OCI-LY1 (cell line): ENCODE data around the gene WDR59.

Experiments used
- H2AFZ ChIP-seq: fragments of 200-600 bp; sonication (generic), shearing (Covaris generic); 2 replicates; pipeline ENCODE4 v1.6.0; 2014; ENCODE audit warnings: antibody characterized with exemption, mild to moderate bottlenecking, low read length
- H3F3A ChIP-seq: fragments of 200-600 bp; sonication (generic), shearing (Covaris generic); 2 replicates; pipeline ENCODE4 v1.6.0; 2014; ENCODE audit warnings: mild to moderate bottlenecking, antibody characterized with exemption, low read length, moderate library complexity; ENCODE audit not compliant: insufficient read depth
- H3K27ac ChIP-seq: fragments of 200-600 bp; sonication (generic); 2 replicates; pipeline ENCODE4 v1.5.1; 2014; ENCODE audit warnings: low read length, mixed run types, mild to moderate bottlenecking, low read depth; ENCODE audit not compliant: poor library complexity, severe bottlenecking
- H3K27me3 ChIP-seq: fragments of 200-600 bp; sonication (generic); 2 replicates; pipeline ENCODE4 v1.6.0; 2014; ENCODE audit warnings: antibody characterized with exemption, mild to moderate bottlenecking, low read length, moderate library complexity; ENCODE audit not compliant: insufficient read depth
- H3K36me3 ChIP-seq: fragments of 200-600 bp; sonication (generic); 2 replicates; pipeline ENCODE4 v1.6.1; 2014; ENCODE audit warnings: mild to moderate bottlenecking, antibody characterized with exemption, low read length, moderate library complexity, mixed read lengths; ENCODE audit not compliant: insufficient read depth
- H3K4me1 ChIP-seq: fragments of 200-600 bp; sonication (generic); 2 replicates; pipeline ENCODE4 v1.5.1; 2014; ENCODE audit warnings: mild to moderate bottlenecking, low read length, moderate library complexity; ENCODE audit not compliant: insufficient read depth, severe bottlenecking
- H3K4me2 ChIP-seq: fragments of 200-600 bp; sonication (generic), shearing (Covaris generic); 2 replicates; pipeline ENCODE4 v1.6.1; 2014; ENCODE audit warnings: low read length
- H3K4me3 ChIP-seq: fragments of 200-600 bp; sonication (generic); 2 replicates; pipeline ENCODE4 v1.5.1; 2014; ENCODE audit warnings: low read length, low read depth, mild to moderate bottlenecking, mixed read lengths; ENCODE audit not compliant: poor library complexity, severe bottlenecking
- H3K79me2 ChIP-seq: fragments of 200-600 bp; shearing (Covaris generic); 2 replicates; pipeline ENCODE4 v1.6.1; 2016; ENCODE audit warnings: mixed run types, low read length, mixed read lengths; ENCODE audit not compliant: insufficient read depth
- H3K9ac ChIP-seq: fragments of 200-600 bp; sonication (generic), shearing (Covaris generic); 2 replicates; pipeline ENCODE4 v1.6.1; 2014; ENCODE audit warnings: mild to moderate bottlenecking, low read length, mixed read lengths
- H3K9me2 ChIP-seq: fragments of 200-600 bp; sonication (generic), shearing (Covaris generic); 2 replicates; pipeline ENCODE4 v1.6.1; 2014; ENCODE audit warnings: low read depth, mild to moderate bottlenecking, low read length, mixed read lengths
- H3K9me3 ChIP-seq: fragments of 200-600 bp; shearing (Covaris generic); 2 replicates; pipeline ENCODE4 v1.6.1; 2014; ENCODE audit warnings: low read length, mixed read lengths
- H4K20me1 ChIP-seq: fragments of 200-600 bp; sonication (generic), shearing (Covaris generic); 2 replicates; pipeline ENCODE4 v1.6.0; 2016; ENCODE audit warnings: mild to moderate bottlenecking, low read length; ENCODE audit not compliant: insufficient read depth
- EZH2 ChIP-seq: fragments of 200-600 bp; sonication (generic), shearing (Covaris generic); IDR thresholded peaks from 2 replicates; pipeline ENCODE4 v1.8.0; 2017; ENCODE audit warnings: borderline replicate concordance, mixed run types, mild to moderate bottlenecking, antibody characterized with exemption, low read length, moderate library complexity, mixed read lengths
- TF ChIP-seq, protein P1 (sequence below): fragments of 200-600 bp; sonication (generic), shearing (Covaris generic); IDR thresholded peaks from 2 replicates; pipeline ENCODE4 v1.5.1; 2017; ENCODE audit warnings: mild to moderate bottlenecking, antibody characterized with exemption, low read length, moderate library complexity, mixed read lengths

The WDR59 gene

DNA sequence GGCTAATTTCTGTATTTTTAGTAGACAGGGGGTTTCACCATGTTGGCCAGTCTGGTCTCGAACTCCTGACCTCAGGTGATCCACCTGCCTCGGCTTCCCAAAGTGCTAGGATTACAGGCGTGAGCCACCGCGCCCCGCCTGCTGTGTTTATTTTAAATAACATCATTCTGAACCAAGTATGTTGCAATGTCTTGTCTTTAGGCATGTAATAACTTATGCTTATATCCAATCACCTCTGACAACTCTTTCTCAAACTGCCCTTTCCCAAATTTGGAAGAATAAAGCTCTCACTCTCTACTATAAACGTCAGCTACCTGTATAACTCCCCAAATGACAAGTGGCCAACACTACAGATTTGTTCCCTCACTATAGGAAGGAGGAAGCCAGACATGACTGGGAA lies 107.2 kb downstream of the WDR59 start:
- Histone ChIP-seq H3F3A (no peaks in the 10 kb centered on the region), H3K27me3 (no peaks in the 10 kb centered on the region), H3K9ac (no peak overlapping the region), H3K9me3 (no peaks in the 10 kb centered on the region), H3K4me1 (no peaks in the 10 kb centered on the region), H3K4me3 (no peak overlapping the region), H3K79me2 (no peaks in the 10 kb centered on the region), H2AFZ (no peak overlapping the region), H3K36me3 (peaks cover 39% of the 10 kb centered on the region; the same call in 1 of the 2 replicates), H3K9me2 (no peaks in the 10 kb centered on the region), H4K20me1 (no peaks in the 10 kb centered on the region), H3K27ac (no peak overlapping the region), H3K4me2 (no peak overlapping the region)
- TF ChIP-seq, protein P1, sequence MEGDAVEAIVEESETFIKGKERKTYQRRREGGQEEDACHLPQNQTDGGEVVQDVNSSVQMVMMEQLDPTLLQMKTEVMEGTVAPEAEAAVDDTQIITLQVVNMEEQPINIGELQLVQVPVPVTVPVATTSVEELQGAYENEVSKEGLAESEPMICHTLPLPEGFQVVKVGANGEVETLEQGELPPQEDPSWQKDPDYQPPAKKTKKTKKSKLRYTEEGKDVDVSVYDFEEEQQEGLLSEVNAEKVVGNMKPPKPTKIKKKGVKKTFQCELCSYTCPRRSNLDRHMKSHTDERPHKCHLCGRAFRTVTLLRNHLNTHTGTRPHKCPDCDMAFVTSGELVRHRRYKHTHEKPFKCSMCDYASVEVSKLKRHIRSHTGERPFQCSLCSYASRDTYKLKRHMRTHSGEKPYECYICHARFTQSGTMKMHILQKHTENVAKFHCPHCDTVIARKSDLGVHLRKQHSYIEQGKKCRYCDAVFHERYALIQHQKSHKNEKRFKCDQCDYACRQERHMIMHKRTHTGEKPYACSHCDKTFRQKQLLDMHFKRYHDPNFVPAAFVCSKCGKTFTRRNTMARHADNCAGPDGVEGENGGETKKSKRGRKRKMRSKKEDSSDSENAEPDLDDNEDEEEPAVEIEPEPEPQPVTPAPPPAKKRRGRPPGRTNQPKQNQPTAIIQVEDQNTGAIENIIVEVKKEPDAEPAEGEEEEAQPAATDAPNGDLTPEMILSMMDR, result no peak
- TF ChIP-seq EZH2, result no peak

DNA sequence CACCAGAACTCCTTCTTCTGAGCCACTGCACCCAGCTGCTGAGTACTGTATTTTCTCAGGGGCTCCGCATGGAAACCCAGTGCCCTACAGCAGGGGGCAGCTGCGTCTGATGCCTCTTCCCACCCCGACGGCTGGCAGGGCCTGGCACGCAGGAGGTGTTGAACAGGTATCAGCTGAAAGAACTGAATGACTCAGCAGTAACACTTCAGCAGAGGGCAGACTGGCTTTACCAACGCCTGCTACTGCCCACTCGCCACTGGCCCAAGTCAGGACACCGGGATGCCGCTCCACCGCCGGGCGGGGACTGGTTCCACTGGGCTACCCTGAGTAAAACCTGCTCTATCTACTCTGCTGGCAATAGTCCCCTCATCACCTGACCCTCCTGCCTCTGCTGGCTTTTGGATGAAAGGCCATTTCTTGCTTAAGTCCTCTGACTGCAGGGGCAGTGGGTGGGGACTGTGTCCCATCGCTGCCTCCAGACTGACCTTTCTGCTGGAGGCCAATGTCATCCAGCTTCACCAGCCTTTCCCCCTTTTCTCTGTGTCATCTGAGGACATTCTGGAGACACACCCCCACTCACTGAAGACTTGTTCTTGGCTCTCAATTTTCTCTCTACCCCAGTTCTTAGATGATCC lies 109.9 kb downstream of the WDR59 start:
- no peak overlapping the region for H3K27ac ChIP-seq
- H3F3A ChIP-seq, result no peaks in the 10 kb centered on the region
- H3K9ac ChIP-seq, result no peak overlapping the region
- H2AFZ ChIP-seq, result no peak overlapping the region
- H3K79me2 ChIP-seq, result no peaks in the 10 kb centered on the region
- TF ChIP-seq, protein P1, result no peak
- TF ChIP-seq EZH2, result no peak
- peaks cover 34% of the 10 kb centered on the region for H3K36me3 ChIP-seq
- H3K4me3 ChIP-seq, result no peak overlapping the region
- H3K9me2 ChIP-seq, result no peaks in the 10 kb centered on the region
- no peak overlapping the region for H3K4me2 ChIP-seq
- H3K4me1 ChIP-seq, result no peaks in the 10 kb centered on the region
- H3K27me3 ChIP-seq, result no peaks in the 10 kb centered on the region
- no peaks in the 10 kb centered on the region for H4K20me1 ChIP-seq
- no peaks in the 10 kb centered on the region for H3K9me3 ChIP-seq

DNA sequence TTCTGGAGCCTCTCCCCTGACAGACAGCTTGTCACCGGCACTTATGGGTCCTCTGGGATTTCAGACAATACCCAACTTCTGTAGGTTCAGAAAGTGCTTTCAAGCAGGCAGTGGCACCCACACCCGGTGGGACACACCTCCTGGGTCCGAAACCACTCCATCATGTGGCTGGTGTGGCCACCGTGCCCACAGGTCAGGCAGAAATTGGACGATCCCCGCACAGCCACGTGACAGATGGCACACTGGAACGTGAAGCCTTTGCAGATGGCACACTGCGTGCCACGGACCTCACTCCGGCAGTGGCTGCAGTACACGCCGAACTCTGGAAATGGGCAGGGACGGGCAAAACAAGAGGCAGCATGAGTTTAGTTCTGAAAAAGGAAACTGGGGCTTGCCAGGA lies 110.8 kb downstream of the WDR59 start:
- Histone ChIP-seq H3K9me2 (no peaks in the 10 kb centered on the region), H3K36me3 (peaks cover 31% of the 10 kb centered on the region), H3K27ac (no peak overlapping the region), H3K9me3 (no peaks in the 10 kb centered on the region), H3K79me2 (no peaks in the 10 kb centered on the region), H3K9ac (no peak overlapping the region), H3K4me3 (no peak overlapping the region), H3K4me1 (no peaks in the 10 kb centered on the region), H3K4me2 (no peak overlapping the region), H2AFZ (no peak overlapping the region), H4K20me1 (no peaks in the 10 kb centered on the region), H3F3A (no peaks in the 10 kb centered on the region), H3K27me3 (no peaks in the 10 kb centered on the region)
- TF ChIP-seq, protein P1, result no peak
- TF ChIP-seq EZH2, result no peak
